Pancreas (tissue), 10 donors: ENCODE data around the gene SETD2. TPM values are rescaled to one million over a fixed set of nuclear protein-coding genes. Genes with fewer than 3 reads are reported as not detected.

ENCODE experiments used
- ATAC-seq, 4 donors: fragments of 200-7000 bp; cut with Tn5 transposase; one replicate each; pipeline versions ENCODE4 v1.8.0 to v1.9.1; 2020; ENCODE audit warnings: mild to moderate bottlenecking in 4 of 4, moderate library complexity in 4 of 4
- DNase-seq, 6 donors: peaks; one replicate each; pipeline ENCODE4 v3.0.0-alpha.2; 2020
- FAIRE-seq: peaks from 2 replicates; lab custom pipeline; 2012; peaks lifted over from hg19 to GRCh38; lab: Jason Lieb, UNC
- H3K27ac ChIP-seq, 4 donors: fragments of 200-600 bp; sonication (generic); 1 replicate in 3 of 4; 2 replicates in 1 of 4; pipeline versions ENCODE4 v1.5.0 to v1.8.0; 2020
- H3K27me3 ChIP-seq, 4 donors: fragments of 200-600 bp; one replicate each; pipeline ENCODE4 v1.8.0; 2021
- H3K36me3 ChIP-seq, 3 donors: fragments of 200-600 bp; sonication (generic) in 1 of 3; one replicate each; pipeline versions ENCODE4 v1.5.0 to v1.8.0; 2020 to 2021
- H3K4me1 ChIP-seq, 3 donors: fragments of 200-600 bp; one replicate each; pipeline ENCODE4 v1.8.0; 2021
- H3K4me3 ChIP-seq, 4 donors: fragments of 200-600 bp; sonication (generic) in 2 of 4; one replicate each; pipeline versions ENCODE4 v1.5.0 to v1.8.0; 2020 to 2021
- H3K9me3 ChIP-seq, 4 donors: fragments of 200-600 bp; one replicate each; pipeline ENCODE4 v1.8.0; 2021
- WGBS, 2 donors: extraction: QIAGEN DNeasy Blood & Tissue Kit; methylation state at CpG; one replicate each; pipeline ENCODE4 v1.1.7; 2013; 5-methylcytosine and 5-hydroxymethylcytosine counted together
- intact Hi-C, 3 donors: fragments of 100-400 bp; cut with DNase I; formaldehyde crosslinking; loops; one replicate each; pipeline versions ENCODE4 v1.11.1 to v1.14.2; 2022
- polyA plus RNA-seq, 2 donors: library from polyadenylated mRNA; stranded (reverse); fragments of 200-250 nt; gene quantifications; one replicate each; pipeline ENCODE4 v1.2.3, GENCODE V29; 2013
- total RNA-seq, 6 donors: library from RNA; stranded (reverse); fragmentation: NEBNext Ultra II Directional in 4 of 6; extraction: Animal tissue kit (Norgen Biotek cat#: 25700) in 4 of 6; gene quantifications; one replicate each; pipeline versions ENCODE4 v1.2.1 to v1.2.4, GENCODE V29; 2021 to 2023
- TF ChIP-seq, protein P1 (sequence below), 4 donors: fragments of 200-600 bp; sonication (generic) in 3 of 4; IDR thresholded peaks; one replicate each; pipeline versions ENCODE4 v1.5.0 to v1.8.0; 2021; ENCODE audit warnings: antibody characterized with exemption in 4 of 4
- donor health status: healthy with polysubstance abuse.
- donor health status: DM: no; HTN: no; CAD: no; lungs with moderate emphysema.
- donor health status: DM: no; HTN: no; CAD: no.
- donor health status: control.
- donor health status: control.
- donor health status: Bipolar disorder and iron deficiency.
- donor health status: DM: yes; HTN: yes; CAD: no.
- donor health status: DM: no; HTN: no; CAD: no.
- donor health status: DM: no; HTN: no; CAD: no.
- donor health status: DM: yes; HTN: yes; CAD: no.

The SETD2 gene
- total and polyA plus RNA-seq, 8 donors = 9.6 to 35.3 (median 21.6) TPM

DNA sequence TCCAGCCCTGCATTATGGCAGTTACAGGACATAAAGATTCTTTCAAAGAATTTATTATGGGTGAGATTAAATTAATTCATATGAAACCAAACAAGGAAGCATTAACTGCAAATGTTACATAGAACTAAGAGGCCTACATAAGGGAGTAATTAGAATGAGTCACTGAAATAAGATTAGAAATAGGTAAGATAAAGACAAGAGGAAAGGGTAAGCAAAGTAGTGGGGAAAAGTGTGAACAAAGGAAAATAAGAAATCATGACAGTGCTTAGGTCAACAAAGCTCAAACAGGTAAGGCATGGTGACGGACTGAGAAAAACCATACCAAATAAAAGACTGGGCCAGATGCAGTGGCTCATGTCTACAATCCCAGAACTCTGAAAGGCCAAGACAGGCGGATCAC is 74.3 kb downstream of the SETD2 start:
- peak in 2 of 4 donors; percentile 17 to 44 for ATAC-seq
- Histone ChIP-seq H3K27ac (no peak overlapping the region), H3K9me3 (no peaks in the 10 kb centered on the region), H3K27me3 (no peaks in the 10 kb centered on the region), H3K36me3 (peaks cover 0 to 9% (median 0%) of the 10 kb centered on the region in 3 donors), H3K4me1 (no peaks in the 10 kb centered on the region), H3K4me3 (no peak overlapping the region)
- DNase-seq = no peak
- FAIRE-seq = no peak
- TF ChIP-seq, protein P1, sequence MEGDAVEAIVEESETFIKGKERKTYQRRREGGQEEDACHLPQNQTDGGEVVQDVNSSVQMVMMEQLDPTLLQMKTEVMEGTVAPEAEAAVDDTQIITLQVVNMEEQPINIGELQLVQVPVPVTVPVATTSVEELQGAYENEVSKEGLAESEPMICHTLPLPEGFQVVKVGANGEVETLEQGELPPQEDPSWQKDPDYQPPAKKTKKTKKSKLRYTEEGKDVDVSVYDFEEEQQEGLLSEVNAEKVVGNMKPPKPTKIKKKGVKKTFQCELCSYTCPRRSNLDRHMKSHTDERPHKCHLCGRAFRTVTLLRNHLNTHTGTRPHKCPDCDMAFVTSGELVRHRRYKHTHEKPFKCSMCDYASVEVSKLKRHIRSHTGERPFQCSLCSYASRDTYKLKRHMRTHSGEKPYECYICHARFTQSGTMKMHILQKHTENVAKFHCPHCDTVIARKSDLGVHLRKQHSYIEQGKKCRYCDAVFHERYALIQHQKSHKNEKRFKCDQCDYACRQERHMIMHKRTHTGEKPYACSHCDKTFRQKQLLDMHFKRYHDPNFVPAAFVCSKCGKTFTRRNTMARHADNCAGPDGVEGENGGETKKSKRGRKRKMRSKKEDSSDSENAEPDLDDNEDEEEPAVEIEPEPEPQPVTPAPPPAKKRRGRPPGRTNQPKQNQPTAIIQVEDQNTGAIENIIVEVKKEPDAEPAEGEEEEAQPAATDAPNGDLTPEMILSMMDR (IDR thresholded peaks at IDR 0.05) = no peak
- WGBS, 2 donors = 79 to 81% methylated on average over 2 of the region's 2 CpGs
- intact Hi-C loops = no loop called here

DNA sequence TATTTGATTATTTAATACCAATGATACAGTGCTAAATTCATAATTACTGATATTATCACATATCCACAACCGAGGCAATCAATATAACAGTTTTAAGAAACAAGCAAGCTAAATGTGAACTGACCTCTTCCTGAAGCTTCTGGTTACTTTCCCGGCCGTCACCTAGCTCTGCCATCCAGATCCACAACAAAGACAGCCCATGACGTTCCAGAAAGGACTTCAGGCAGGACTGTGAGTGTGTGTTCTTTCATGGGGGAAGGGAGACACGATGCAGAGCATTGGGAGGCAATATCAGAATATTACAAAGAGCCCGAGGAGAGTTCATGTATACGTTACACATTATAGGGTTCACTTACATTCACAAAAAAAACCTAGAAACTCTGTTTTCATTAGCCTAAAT is 77.8 kb downstream of the SETD2 start:
- H3K27me3 ChIP-seq = no peaks in the 10 kb centered on the region
- no peak overlapping the region for H3K4me3 ChIP-seq
- no peak for DNase-seq
- no peaks in the 10 kb centered on the region for H3K9me3 ChIP-seq
- peaks cover 0 to 24% (median 0%) of the 10 kb centered on the region in 3 donors for H3K36me3 ChIP-seq
- no peaks in the 10 kb centered on the region for H3K4me1 ChIP-seq
- FAIRE-seq = no peak
- no peak for ATAC-seq
- no peak overlapping the region for H3K27ac ChIP-seq
- TF ChIP-seq, protein P1 (IDR thresholded peaks at IDR 0.05) = no peak
- intact Hi-C loops = no loop called here
- 87 to 88% methylated on average over 7 of the region's 7 CpGs for WGBS, 2 donors

DNA sequence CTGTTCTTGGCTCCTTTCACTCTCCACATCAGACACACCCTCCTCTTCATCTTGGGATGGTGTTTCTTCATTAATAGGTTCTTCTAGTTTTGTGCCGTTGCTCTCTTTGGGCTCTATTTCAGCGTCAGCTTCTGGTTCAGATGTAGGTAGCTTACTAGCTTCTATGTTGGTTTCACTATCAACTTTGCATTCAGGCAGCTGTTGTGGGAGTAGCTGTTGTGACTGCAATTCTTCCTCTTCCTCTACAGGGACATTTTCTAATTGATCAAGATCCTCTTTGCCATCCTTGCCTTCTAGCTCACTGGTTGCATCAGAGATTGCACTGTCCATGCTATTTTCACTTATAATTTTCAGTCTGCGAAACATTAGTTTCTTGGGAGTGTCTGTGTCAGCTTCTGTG is 80.1 kb downstream of the SETD2 start:
- no peak for FAIRE-seq
- no peak for DNase-seq
- Histone ChIP-seq H3K27ac (no peak overlapping the region), H3K4me3 (no peak overlapping the region), H3K9me3 (no peaks in the 10 kb centered on the region), H3K36me3 (peaks cover 2 to 33% (median 3%) of the 10 kb centered on the region in 3 donors), H3K27me3 (no peaks in the 10 kb centered on the region), H3K4me1 (no peaks in the 10 kb centered on the region)
- intact Hi-C loops = no loop called here
- TF ChIP-seq, protein P1 (IDR thresholded peaks at IDR 0.05) = no peak
- 93 to 94% methylated on average over 3 of the region's 3 CpGs for WGBS, 2 donors
- ATAC-seq = no peak

DNA sequence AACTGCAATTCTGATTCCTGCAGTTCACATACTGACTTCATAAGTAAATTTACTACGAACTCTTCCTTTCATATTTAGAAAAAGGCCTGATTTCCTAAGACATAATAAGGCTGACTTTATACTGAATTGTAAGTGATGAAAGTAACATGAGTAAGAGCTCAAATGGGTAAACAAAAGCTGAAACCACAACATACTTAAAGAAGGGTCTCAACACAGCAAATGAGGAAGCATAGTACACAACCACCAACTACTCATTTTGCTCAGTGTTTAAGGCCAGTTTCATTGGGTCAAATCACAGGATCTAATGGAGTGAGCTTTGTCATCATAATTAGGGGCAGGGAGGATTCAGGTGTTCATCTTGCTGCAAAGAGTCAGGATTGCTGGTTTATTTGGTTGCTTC is 81.4 kb downstream of the SETD2 start:
- no peak for ATAC-seq

DNA sequence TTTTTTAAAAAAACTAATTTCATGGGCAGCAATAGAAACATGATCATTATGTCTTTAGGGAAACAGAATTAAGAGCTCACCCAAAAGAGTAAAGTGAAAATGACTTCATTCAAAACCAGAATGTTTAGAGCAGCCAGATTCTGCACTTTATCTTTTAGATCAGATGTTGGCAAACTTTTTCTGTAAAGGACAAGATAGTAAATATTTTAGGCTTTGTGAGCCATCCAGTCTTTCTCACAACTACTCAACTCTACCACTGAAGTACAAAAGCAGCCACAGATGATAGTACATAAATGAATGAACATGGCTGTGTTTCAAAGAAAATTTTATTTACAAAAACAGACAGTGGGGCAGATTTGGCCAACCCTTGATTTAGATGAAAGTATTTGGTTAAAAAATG is 84.5 kb downstream of the SETD2 start:
- H3K4me3 ChIP-seq = no peak overlapping the region
- DNase-seq (no peak), ATAC-seq (no peak), FAIRE-seq (no peak)
- no peaks in the 10 kb centered on the region for H3K9me3 ChIP-seq
- TF ChIP-seq, protein P1 (IDR thresholded peaks at IDR 0.05) = no peak
- H3K4me1 ChIP-seq = no peaks in the 10 kb centered on the region
- H3K27ac ChIP-seq = no peak overlapping the region
- intact Hi-C loops = no loop called here
- no peaks in the 10 kb centered on the region for H3K27me3 ChIP-seq
- peaks cover 2 to 25% (median 4%) of the 10 kb centered on the region in 3 donors for H3K36me3 ChIP-seq

More for the DNA sequence above, 81.4 kb downstream of the SETD2 start:
- Histone ChIP-seq H3K9me3 (no peaks in the 10 kb centered on the region), H3K27ac (no peak overlapping the region), H3K27me3 (no peaks in the 10 kb centered on the region), H3K4me1 (no peaks in the 10 kb centered on the region), H3K36me3 (peaks cover 2 to 33% (median 4%) of the 10 kb centered on the region in 3 donors), H3K4me3 (no peak overlapping the region)
- TF ChIP-seq, protein P1 (IDR thresholded peaks at IDR 0.05) = no peak
- FAIRE-seq = no peak
- no peak for DNase-seq
- WGBS, 2 donors = 95 to 99% methylated on average over 1 of the region's 1 CpG
- intact Hi-C loops = no loop called here
